ENCODE results near the gene PNKD.

Gene PNKD

DNA sequence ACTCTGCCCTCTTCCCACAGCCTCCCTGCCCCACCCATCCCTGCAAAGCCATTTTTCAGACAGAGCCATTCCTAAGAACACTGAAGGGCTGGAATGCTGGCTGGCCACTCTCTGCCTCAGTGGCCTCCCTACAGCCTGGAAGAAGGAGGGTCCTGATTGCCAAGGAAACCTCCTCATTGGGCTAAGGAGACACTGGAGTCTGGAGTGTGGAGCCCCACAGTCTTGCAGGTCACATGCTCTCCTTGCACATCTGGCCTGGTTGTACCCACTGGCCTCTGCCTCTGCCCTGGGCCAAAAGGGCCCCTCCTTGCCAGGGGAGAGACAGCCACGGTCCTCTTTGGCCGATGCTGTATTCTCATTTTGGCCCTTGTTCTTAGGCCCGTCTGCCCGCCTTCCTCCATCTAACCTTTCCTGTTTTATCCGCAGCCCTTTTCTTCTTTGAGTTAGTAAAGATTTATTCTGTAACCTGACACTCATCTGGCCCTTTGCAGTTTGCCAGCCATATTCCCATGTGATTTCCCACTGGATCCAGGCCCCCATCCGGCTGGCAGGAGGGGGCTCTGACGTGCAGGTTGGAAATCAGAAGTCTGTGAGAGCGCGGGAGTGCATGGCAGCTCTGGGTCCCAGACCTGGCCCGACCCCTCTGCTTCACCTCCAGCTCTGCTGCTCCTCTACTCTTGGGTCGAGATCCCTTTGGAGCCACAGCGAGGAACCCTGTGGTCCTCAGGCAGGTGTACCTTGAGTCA, 75.3 kb downstream of the PNKD start:
- no peak for DNase-seq

DNA sequence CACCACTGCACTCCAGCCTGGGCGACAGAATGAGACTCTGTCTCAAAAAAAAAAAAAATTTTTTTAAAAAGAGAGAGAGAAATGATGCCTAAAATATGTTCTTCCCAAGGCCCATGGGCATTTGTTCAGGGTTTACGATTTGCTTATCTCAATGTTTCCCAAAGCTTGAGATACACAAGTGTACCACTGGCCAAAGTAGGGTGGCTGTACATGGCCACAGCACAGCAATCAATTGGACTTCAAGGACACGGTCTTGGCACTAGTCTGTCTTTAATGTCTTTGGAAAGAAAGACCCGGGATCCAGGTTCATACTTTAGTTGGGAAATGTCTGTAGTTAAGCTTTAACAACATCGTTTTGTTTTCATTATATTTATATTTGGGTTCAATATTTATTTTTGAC, 76.9 kb downstream of the PNKD start:
- DNase-seq, result no peak

DNA sequence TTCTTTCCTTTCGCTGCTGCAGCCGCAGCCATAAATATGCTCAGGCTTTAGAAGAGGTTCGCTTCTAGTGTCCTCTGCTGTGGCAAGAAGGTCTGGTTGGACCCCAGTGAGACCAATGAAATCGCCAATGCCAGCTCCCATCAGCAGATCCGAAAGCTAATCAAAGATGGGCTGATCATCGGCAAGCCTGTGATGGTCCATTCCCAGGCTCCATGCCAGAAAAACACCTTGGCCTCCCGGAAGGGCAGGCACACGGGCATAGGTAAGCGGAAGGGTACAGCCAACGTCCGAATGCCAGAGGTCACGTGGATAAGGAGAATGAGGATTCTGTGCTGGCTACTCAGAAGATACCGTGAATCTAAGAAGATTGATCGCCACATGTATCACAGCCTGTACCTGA, 83.7 kb downstream of the PNKD start:
- DNase-seq, result no peak

DNA sequence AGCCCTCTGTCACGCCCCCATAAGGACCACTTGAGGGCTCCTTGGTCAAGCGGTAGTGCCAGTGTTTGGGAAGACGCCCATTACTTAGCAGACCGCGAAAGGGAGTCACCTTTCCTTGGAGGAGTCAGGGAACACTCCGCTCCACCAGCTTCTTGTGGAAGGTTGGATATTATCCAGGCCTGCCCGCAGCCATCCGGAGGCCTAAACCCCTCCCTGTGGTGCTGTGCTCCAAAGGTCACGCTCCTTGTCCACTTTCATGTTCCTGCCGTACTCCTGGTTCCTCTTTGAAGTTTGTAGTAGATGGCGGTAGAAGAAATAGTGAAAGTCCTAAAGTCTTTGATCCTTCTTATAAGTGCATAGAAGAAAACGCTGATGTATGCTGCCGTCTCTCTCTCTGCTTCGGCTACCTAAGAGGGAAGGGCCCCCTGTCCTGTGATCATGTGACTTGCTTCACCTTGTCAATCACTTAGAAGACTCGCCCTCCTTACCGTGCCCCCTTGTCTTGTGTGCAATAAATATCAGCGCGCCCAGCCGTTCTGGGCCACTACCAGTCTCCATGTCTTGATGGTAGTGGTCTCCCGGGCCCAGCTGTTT, 84.6 kb downstream of the PNKD start:
- no peak for DNase-seq

DNA sequence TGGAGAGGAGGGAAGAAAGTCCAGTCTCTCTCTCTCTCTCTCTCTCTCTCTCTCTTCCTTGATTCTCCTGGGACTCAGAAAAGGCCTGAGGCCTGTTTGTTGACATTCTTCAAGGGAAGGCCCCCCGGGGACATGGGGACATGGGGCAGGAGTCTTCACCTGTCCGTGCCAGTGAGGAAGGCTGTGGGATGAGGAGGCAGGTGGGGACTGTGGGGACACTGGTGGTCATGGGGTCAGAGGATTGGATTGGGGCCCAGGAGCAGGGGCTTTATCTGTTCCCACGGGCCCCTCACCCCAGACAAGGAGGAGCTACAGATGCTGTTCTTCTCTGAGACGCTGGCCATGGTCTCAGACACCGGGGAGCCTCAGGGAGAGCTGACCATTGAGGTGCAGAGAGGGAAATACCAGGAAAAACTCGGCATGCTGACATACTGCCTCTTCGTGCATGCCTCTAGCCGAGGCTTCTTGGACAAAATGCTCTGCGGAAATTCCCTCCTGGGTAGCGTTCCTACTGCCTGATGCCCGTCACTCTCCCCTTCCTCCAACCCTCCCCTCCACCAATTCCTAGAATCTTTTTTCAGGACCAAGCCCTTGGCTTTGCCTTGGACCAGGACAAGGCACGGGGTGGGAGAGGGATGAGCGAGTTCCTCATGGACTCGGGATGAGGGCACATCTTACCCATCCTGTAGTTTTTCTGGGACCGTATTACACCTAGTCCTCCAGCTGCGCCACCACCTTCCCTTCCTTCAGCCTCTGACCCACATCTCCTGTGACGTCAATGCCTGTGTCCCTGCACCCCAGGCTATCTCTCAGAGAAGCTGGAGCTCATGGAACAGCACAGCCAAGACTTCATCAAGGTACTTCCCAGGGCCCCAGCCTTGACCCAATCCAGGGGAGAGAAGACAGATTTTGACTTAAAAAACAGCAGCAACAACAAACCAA, 87.2 kb downstream of the PNKD start:
- DNase-seq, result no peak

DNA sequence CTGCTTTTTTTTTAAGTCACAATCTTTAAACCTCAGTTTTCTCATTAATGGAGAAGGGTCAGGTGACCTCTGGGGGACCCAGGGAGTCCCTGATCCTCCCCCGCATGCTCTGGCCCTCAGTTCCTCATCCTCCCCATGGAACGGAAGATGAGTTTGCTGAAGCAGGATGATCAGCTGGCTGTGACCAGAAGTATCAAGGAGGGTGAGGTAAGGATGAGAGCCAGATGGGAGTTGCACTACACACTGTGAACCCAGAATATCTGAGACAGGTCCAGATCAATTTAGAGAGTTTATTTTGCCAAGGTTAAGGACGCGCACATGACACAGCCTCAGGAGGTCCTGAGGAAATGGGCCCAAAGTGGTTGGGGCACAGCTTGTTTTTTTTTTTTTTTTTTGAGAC, 90.1 kb downstream of the PNKD start:
- DNase-seq, result no peak

DNA sequence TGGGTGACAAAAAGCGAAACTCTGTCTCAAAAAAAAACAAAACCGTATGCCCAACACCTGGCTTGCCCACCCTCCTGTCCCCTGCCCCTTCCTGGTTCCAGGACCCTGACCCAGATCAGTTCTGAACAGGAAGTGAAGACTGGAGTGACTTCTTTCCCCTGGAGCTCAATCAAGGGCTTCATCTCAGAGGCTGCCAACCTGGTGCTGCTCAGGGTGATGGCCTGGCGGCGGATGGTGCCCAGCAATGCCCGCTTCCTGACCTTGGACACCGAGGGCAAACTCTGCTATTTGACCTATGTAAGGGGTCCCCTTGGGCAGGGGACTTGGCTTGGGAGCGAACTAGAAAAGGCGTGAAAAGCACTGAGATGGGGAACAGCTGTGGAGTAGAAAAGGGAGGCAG, 92.3 kb downstream of the PNKD start:
- no peak for DNase-seq

DNA sequence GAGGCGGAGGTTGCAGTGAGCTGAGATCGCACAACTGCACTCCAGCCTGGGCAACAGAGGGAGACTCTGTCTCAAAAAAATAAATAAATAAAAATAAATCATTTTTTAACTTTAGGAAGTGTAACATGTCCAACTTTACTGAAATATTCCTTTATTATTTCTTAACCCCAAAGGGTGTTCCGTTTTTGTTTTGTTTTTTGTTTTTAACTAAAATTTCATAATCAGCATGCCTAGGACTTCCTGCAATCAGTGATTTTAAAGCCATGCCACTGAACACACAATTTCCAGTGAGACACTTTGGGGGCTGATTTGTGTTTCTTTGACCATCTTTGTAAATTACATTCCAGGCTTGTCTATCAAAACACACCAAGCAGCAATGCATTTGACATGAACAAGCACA, 93.4 kb downstream of the PNKD start:
- DNase-seq, result no peak

DNA sequence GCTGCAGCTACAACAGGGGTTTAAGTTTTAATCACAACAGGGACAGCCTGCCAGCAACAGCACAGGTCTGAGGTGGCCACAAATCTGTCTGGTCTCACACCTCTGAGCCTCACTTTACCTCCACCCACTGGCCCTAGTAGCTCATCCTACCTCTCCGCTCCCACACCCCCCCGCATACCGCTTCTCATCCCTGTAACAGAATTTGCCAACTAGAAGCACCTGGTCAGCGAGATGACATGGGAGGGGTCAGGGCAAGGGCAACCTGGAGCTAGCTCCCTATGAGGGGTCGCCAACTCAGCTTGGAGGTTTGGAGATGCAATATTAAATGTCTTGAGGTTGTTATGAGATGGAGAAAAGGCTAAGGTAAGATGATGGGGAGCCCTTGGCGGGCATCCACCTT, 93.9 kb downstream of the PNKD start:
- no peak for DNase-seq

DNA sequence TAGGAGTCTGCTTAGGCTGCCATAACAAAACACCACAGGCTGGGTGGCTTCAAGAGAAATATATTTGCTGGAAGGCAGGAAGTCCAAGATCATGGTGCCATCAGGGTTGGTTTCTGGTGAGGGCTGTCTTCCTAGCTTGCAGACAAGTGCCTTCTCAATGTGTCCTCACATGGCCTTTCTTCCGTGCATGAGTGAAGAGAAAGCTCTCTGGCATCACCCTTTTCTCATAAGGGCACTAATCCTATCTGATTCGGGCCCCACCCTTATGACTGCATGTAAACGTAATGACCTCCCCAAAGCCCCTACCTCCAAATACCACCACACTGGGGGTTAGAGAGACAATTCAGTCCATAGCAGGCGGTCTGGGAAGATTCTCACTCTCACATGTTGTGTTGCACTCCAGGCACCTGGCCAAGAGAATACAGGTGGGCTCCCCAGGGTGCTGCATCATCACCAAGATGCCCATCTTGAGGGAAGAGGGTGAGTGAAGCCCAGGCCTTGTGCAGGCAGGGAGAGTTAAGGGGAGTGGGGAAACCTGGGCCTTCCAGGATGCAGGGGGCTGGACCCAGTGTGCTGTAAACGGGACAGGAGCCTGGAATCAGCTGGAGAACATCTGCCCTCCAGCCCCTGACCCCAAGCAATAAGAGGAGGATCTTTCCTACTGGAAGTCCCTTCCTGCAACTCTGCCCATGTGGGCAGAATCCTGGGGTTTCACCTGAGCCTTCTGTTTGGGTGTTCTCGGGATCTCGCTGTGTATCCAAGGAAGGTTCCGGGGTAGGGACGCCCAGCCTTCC, 96.5 kb downstream of the PNKD start:
- no peak for DNase-seq

DNA sequence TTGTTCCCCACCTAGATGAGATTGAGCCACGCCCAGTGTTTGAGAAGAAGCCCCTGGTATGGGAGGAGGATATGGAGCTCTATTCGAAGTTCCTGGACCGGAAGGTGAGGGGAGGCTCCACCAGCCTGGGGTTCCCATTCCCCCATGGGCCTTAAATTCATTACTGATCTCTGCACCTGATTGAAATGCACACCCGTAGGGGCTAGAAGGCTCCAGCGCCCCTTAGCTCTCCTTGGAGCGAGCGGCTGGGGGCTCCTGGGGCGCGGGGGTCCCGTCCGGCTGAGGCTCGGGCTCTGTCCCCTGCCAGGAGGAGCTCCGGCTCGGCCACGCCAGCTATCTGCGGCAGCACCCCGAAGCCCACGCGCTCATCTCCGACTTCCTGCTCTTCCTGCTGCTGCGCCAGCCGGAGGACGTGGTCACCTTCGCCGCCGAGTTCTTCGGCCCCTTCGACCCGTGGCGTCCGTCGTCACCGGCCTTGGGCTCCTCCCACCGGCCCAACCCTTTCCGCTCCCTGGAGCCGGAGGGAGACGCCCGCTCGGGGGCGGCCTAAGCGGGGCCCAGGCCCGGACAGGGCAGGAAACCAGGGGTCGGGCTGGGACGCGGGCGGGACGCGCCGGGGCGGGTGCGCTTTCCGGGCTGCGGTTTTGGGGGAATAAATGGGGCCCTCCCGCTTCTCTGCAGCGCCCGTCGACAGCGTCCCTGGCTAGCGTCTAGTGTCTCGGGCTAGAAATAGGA, 97.3 kb downstream of the PNKD start:
- DNase-seq, result peak; percentile 65

DNA sequence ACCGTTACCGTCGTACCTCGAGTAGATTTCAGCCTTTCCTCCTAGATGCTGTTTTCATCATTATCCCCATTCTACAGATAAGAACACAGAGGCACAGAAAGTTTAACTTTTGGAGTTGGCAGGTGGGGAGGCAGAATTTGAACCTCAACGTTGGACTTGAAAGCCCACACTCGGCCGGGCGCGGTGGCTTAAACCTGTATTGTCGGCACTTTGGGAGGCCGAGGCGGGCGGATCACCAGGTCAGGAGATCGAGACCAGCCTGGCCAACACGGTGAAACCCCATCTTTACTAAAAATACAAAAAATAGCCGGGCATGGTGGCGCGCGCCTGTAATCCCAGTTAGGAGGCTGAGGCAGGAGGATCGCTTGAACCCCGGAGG, 97.8 kb downstream of the PNKD start:
- DNase-seq, result no peak

DNA sequence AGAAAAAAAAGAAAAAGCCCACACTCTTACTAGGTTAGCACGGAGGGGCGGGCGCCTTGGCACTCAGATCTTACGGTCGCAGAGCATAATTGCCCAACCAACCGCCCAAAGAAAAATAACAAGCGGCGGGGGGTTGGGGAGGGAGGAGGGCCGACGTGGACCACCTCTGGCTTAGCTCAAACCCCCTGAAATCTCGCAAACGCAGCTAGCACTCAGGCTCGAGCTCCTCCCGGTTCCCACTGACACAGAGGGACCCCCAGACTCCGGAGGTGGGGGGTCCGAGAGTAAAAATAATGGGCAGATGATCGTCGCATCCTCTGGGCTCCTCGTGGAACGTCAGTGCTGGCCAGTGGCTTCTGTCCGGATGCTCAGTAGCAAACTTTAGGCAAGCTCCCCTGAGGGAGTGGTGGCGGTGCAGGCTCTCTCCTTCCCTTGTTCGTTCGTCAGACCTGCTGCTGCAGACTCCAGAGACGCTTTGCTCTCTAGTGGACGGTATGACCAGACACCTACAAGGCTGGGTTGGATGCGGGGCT, 98.4 kb downstream of the PNKD start:
- DNase-seq, result no peak

DNA sequence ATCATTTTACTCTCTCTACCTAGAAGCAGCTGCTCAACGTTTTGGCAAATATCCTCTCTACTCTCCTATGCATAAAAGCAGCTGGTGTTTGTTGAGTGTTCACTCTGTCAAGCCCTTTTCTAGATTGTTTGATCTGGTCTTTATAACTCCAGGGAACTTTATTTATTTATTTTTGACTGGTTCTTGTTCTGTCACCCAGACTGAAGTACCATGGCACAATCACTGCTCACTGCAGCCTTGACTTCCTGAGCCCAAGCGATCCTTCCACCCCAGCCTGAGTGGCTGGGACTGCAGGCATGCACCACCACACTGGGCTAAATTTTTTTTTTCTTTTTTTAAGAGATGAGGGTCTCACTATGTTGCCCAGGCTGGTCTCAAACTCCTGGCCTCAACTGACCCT, 99.0 kb downstream of the PNKD start:
- no peak for DNase-seq

DNA sequence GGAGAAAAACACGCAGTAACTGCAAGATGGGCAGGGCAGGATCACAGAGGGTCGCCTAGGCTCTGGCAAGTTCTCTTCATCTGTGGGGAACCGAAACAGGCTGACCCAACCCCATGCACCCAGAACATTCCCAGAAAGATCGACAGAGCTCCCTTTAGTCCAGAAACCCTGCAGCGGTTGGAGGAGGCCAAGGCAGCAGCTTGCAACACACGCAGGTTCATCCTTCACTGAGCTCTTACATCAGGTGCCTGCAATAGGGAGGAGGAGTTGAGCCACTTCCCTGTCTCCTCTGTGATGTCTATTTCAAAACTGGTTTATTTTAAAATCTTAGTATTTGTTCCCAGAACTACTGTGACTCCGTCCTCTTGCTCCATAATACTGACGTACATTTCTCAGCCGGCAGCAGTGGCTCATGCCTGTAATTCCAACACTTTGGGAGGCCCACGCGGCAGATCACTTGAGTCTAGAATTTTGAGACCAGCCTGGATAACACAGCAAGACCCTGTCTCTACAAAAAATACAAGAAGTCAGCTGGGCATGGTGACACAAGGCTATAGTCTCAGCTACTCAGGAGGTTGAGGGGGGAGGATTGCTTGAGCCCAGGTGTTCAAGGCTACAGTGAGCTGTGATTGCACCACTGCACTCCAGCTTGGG, 100.2 kb downstream of the PNKD start:
- DNase-seq, result no peak

DNA sequence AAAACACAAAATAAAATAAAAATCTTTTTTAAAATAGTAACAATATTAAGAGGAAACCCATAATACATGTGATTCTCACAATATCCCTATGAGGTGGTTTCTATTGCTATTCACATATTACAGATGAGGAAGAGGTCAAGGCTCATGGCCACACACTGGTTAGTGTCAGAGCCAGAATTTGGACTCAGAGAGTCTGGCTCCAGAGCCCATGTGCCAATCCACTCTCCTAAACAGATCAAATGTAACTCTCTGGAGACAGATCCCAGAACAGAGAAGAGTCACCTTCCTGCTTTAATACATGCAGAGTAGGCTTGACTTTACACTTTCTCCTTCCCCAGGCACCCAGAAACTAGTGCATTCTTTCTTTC, 101.6 kb downstream of the PNKD start:
- DNase-seq, result no peak

DNA sequence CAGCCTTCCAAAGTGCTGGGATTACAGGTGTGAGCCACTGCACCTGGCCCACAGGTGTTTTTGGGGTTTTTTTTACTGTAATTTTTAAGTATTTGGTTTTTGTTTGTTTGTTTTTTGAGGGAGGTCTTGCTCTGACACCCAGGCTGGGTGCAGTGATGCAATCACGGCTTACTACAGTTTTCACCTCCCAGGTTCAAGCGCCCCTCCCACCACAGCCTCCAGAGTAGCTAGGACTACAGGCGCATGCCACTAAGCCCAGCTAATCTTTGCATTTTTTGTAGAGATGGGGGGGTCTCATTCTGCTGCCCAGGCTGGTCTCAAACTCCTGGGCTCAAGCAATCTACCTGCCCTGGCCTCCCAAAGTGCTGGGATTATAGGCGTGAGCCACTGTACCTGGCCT, 104.5 kb downstream of the PNKD start:
- DNase-seq, result no peak

DNA sequence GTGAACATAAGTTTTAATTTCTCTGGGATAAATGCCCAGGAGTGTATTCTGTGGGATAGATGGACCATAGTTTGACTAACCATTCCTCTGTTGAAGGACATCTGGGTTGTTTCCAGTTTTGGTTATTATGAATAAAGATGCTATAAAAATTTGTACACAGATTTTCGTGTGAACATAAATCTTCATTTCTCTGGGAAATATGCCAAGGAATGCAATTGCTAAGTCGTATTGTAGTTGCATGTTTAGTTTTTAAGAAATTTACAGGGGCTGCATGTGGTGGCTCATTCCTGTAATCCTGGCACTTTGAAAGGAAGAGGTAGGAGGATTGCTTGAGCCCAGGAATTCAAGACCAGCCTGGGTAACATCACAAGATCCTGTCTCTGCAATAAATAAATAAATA, 104.9 kb downstream of the PNKD start:
- DNase-seq, result no peak

DNA sequence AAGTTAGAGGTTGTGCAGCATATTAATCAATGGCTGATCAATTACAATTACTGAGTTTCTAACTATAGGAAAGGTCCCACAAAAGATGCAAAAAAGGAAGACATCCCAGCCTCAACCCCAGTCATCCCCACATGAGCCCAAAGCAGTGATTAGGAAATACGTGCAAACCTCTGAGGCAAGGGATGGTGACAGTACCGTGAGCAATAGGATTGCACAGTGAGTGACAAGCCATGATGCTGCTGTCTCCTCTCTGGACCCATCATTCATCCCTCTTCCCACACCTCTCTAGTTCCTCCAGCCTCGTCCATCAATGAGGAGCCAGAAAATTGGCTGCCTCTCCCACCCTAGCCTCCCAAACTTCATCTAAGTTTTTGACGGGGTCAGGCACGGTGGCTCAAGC, 107.7 kb downstream of the PNKD start:
- no peak for DNase-seq

DNA sequence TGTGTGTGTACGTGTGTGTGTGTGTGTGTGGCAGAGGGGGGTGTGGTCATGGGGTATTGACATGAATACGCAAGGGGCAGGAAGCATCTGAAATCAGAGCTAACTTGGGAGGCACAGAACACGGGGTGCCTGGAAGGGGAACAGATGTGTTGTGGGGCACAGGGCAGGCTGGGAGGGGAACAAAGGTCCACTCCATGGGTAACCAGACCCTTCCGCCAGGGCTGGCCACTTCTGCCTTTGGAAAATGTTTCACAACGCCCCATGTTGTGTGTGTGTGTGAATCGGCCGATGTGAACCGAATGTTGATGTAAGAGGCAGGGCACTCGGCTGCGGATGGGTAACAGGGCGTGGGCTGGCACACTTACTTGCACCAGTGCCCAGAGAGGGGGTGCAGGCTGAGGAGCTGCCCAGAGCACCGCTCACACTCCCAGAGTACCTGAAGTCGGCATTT, 111.6 kb downstream of the PNKD start, which contains the start of gene SLC11A1:
Gene SLC11A1, plus strand, starts transcription at position 358 of the 451 bp plus-strand sequence. CDS start 96 bp downstream, outside the sequence.
- no peak for DNase-seq

DNA sequence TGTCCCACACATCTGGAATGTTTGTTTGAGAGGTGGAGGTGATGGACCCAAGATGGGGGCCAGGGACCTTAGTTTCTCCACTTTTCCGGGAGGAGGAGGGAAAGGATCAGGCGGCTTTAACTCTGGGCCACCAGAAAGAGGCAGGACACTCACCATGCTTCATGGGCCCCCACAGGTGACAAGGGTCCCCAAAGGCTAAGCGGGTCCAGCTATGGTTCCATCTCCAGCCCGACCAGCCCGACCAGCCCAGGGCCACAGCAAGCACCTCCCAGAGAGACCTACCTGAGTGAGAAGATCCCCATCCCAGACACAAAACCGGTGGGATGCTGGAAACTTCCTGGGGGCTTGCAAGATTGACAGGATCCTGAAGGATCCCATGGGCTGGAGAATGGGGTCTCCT, 112.5 kb downstream of the PNKD start:
- no peak for DNase-seq

All from T-helper 9 cell (primary cell).